ENCODE data around the gene KCNK7.

Gene KCNK7

DNA sequence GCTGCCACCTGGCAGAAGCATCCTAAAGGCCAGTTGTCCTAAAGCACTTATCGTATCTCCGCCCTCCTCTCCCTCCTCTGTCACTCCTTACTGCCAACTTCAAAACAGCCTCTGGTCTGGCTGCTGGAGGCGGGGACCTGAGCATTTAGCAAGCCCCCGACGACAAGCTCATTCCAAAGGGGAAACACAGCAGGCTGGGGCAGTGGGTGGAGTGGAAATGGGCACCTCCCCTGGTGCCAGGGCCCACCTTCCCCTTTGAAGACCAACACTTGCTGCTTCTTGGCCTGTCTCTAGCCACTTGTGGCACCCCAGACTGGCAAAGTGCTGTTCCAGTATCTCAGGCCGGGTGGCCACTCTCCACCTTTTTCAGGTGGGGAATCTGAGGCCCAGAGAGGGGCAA, 14.8 kb upstream of the KCNK7 start:
- no peak for DNase-seq

DNA sequence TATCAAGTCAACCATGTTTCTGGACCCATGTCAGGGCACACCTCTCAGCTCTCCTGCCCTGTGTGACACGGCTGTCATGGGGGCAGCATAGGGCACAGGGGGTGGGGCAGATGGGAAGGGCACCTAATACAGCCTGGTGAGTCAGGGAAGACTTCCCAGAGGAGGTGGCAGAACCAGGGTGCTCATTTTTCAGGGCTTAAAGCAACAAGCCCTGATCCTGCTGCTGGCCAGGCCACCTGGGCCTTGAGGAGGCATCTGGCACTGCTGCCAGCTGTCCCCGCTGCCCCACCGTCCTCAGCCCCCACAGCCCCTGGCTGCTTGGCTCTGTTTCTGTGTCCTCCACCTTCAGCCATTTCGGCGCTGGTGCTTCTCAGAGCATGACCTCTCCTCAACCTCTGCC, 14.1 kb upstream of the KCNK7 start:
- DNase-seq = no peak

DNA sequence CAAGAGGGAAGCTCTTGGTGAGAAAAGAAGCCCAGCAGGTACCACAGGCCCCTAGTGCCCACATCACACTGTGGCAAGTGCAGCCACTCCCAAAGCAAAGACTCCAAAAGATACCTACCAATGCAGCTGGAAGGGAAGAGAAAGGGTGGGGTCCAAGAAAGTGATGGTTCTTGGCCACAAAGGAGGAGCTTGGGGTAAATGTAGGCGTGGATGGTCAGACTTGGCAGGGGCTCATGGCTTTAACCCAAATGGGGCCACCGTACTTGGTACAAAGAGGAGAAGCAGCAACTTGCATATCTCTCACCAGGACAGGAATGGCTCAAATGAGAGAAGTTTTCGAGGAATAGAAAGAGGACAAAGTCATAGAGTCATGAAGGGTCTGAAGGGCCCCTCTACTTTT, 13.6 kb upstream of the KCNK7 start:
- no peak for DNase-seq

DNA sequence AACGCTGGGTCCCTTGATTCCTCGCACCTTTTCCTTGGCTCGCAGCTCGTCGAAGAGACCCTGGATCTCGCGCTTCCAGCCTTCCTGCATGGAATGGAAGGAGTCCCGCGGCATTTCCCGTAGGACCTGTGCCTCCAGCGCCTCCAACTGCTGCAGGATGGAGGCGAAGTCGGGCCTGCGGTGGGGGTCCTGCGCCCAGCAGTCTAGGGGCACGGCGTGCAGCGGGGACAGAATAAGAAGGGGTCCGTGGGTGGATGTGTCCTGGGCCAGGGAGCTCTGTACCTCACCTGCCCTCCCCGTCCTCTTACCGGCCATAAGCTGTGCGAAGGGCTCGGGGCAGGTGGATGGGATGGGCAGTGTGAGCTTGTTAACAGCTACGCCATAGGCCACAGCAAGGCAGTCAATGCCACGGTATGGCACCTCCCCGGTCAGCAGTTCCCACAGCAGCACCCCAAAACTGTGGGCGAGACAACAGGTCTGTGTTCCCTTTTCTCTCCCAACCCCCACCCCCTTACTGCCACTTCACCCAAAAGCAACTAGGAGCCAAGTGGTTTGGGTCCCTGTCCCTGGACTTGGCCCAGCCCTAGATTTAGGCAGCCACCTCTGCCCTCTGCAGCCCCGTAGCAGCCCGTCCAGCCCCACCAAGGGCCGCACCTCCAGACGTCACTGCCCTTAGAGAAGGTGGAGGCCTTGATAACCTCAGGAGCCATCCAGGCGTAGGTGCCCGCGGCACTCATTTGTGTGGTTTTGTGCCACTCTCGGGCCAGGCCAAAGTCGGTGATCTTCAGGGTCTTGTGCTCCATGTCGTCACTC, 12.2 kb upstream of the KCNK7 start:
- no peak for DNase-seq

DNA sequence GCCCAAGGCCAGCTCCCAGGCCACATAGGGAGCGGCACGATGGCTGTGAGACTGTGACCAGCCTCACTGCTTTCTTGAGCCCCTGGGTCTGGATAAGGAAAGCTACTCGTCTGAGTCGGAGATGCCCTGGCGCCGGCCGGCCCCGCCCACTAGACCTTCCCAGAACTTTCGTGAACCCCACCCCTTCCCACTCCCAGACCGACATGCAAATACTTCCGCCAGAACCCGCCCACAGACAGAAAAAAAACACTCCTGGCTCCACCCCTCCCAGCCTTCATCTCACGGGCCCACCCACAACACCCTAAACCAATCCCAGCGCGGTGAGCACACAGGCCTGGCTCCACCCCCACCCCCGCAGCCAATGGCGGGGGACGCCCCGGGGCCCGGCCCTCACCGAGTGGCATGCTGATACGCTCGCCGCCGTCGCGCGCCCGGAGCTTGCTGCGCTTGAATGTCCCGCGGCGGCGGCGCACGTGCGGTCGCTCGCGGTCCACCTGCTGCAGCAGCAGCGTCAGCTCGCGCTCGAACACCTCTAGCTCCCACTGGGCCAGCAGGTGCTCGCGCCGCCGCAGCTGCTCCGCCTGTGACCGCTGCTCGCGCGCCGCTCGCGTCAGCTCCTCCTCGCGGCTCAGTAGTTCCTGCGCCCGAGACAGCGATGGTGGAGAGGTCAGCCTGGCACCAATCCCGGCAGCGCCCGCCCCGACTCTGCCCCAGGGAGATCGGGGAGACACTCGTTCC, 11.4 kb upstream of the KCNK7 start:
- DNase-seq = no peak

DNA sequence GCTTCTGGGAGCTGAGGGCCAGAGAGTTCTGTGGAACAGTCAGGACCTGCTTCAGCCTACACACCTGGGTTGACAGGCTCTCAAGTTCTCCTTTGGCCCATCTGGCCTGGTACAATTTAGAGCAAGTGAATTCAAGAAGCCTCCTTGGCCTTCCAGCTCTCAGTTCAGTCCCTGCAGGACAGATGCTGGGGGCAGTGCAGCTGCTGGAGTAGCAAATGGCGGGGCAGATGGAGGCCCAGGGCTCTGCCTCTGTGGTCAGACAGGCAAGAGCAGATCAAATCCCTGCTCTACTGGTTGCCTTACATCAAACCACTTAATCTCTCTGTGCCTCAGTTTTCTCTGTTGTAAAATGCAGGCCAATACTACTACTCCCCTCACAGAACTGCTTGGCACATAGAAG, 8.7 kb upstream of the KCNK7 start:
- no peak for DNase-seq

DNA sequence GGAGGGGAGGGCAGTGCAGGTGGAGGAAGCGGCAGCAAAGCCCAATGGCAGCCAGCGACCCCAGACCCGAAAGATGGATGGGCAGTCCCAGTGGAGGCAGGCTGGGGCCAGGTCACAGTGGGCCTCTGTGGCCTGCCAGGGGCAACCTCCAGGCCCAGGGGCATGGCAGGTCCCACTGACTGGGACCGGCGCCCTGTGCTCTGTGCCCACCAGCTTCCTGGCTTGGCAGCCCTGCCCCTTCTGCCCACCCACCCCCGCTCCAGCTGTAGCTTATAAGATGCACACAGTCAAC, 4.3 kb upstream of the KCNK7 start:
- no peak for DNase-seq

DNA sequence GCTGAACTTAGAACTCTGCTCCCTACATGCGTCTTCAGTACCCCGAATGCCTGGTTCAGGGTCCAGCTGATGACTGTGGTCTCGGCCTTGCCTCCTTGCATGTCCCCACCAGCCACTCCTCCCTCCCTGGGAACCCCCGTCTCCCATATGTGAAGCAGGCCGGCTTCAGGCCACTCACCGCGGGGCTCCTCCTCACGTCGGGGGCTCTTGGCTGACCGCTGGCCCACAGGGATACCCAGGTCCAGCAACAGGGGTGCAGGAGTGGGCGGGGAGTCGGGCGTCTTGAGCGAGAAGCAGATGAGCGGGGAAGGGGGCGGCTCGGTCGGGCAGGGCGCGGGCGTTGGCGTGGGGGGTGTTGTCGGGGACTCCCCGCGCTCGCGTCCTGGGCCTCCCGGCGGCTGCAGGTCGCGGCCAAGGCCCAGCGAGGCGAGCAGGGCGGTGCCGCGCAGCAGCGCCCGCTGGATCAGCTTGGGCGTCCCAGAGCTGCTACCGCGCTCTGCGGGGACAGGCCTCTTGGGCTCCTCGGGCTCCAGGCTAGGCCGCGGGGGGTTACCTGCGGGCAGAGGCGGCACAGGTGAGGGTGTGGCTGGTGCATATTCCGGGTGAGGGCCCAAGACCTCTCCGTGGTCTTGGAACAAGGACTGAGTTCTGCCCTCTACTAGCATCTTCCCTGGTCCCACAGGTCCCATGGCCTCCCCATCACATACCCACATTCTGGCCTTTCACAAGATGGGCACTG, 3.8 kb upstream of the KCNK7 start:
- no peak for DNase-seq

DNA sequence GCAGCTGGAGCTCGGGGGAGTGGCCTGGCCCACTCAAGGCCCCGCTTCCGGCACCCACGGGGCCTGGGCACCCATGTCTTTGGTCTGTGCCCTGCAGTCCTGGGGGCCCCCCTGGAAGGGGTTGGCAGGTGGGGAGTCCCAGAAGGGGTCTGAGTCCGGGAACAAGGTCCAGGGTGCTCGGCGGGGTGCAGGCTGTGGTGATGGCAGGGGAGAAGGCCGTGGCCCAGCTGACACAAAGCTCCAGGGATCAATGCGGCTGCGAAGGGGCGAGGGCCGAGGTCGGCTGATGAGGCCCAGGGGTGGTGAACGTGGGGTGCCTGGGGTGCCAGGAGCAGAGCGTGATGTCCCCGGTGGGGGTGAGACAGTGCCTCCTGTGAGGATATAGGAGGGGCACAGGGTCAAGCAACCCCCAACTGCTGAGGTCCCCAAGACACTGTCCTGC, 2.7 kb upstream of the KCNK7 start:
- DNase-seq = no peak

DNA sequence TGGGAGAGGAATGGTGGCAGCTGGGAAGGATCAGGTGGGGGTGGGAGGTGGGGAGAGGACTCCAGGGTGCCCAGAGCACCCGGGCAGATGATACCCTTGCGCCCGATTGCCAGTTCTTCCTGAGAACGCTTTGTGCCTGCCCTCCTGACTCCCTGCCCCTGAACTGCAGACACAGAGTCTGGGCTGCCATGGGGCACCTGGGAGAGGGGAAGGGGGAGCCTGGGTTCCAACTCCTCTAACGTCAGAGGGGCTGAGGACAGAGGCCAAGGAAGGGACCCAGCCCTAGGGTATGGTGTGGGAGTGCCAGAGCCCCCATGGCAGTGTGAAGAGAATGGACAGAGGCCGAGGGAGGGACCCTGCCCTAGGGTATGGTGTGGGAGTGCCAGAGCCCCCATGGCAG, 920 bp upstream of the KCNK7 start:
- DNase-seq = no peak

DNA sequence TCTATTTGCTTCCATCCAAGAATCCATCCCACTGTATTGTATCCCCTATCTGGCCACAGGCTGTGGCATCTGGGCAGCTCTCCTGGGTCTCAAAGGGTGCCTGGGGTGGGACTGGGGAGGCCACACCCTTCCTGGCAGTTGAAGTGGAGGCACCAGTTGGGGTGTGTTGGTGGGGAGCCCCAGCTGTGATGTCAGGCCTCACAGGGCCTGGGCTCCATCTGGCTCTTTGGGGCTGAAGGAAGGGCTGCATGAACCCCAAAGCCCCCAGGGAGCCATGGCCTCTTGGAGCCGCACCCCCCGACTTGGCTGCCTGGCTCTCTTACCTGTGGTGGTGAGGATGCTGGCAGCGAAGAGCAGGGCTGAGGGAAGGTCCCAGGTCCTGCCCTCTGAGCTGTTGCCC, 469 bp downstream of the KCNK7 start:
- no peak for DNase-seq

DNA sequence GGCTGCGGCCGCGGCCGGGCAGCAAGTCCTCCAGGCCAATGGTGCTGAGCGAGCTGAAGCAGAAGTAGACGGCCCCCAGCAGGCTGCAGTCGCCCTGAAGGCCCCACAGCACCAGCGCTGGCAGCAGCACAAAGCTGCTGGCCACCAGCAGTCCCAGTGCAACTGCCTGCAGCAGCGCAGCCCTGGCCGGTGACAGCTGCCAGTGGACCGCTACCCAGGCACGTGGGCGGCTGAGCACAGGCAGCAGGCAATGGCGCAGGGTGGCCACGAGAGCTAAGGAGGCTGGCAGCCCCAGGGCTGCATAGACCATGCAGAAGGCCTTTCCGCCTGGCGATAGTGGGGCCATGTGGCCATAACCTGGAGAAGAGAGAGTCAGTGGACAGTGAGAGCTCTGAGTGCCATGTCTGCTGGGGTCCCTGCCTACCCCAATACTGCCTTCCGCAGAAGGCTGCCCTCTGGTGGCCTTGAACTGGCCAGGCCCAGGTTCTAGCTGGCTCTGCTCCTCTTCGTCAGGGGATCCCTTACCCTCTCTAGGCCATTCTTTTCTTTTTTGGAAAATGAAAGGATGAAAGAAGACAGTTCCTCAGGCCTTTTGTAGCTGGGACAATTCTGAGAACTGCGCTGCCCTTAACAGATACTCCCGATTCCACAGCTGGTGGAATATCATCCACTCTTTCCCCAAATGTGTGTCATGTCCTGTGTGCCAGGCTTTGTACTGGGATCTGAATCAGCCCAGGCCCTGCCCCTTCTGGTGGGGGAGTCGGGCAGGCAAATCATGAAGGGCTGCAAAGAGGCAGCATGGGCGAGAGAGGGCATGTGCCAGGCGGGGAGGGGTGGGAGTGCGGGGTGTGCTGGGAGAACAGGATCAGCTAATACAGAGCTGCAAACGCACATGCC, 1.8 kb downstream of the KCNK7 start:
- peak; percentile 51 to 58 for DNase-seq

DNA sequence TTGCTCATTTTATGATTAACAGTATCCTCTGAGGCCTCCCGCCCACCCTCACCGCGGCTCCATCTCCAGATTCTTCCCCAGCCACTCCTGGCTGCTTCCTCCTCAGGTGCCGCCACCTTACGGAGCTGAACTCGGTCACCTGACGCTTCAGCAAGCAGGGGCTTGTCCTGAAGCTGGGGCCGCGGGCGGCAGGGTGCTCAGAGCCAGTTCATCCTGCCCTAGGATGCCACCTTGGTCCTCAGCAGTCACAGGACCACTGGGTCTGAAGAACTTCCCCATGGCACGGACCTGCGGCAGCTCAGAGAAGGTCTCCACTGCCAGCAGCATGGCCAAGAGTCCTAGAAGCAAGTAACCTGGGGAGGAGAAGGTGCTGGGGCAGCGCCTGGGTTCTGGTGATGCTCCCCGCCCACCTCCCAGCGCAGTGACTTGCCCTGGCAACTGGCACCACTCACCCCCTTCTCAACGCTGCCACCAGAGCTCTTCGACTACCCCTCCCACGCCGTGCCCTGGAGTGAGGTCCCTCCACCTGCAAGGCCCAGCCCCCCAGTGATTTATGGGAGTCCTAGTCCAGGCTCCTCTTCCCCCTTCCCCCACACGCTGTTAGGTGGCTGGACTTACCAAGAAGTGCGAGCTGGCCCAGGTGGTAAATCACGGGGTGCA, 2.6 kb downstream of the KCNK7 start:
- DNase-seq = no peak

DNA sequence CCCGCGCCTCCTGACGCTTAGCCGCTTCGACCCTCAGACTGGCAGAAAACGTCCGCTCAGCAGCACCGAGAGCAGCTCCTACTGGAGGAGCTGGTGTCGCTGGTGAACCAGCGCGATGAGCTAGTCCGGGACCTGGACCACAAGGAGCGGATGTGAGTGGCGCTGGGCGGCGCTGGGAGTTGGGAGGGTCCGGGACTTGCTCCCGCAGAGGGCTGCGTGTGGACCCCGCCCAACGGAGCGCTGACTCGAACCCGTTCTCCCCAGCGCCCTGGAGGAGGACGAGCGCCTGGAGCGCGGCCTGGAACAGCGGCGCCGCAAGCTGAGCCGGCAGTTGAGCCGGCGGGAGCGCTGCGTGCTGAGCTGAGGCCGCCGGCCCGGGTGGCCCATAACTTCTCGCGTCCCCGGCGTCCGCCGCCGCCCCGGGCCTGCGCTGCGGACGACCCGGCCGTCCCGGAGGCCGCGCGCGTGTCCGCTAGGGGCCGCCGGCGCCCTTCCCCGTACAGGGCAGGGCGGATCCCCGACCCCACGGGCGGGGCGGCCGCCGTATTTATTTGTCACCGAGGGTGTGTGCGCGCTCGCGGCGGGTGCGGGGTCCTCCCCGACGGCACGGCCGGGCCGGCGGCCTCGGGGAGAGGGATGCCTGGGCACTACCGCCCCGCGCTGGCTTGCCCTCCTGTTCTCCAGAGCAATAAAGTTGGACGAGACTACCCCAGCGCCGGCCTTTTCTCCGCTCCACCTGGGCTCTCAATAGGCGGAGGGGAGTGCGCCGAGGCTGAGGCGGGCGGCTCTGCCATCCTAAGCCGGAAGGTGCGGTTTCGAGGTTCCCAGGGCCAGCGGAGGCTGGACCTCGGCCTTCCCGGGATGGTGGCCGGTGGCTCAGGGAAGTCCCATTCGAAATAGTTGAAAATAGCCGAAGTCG, 3.4 kb downstream of the KCNK7 start:
- no peak for DNase-seq

DNA sequence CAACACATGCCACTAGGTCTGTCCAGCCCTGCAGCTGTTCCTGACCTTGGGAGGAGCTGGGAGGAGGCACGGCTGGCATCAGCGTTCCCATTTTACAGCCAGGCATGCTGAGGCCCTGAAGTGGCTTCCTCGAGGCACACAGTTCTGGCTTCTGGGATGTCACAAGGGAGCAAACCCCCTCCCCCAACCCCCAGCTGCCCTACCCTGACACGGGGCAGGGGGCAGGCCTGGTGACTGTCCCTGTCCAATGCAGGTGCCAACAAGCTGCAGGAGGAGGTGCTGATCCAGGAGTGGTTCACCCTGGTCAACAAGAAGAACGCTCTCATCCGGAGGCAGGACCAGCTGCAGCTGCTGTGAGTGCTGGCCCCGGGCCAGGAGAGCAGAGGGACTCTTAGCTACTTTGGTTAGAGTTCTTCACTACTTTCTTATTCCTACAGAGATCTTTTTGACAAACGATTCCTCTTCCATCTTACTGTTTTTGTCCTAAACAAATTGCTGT, 5.3 kb downstream of the KCNK7 start:
- DNase-seq = no peak

DNA sequence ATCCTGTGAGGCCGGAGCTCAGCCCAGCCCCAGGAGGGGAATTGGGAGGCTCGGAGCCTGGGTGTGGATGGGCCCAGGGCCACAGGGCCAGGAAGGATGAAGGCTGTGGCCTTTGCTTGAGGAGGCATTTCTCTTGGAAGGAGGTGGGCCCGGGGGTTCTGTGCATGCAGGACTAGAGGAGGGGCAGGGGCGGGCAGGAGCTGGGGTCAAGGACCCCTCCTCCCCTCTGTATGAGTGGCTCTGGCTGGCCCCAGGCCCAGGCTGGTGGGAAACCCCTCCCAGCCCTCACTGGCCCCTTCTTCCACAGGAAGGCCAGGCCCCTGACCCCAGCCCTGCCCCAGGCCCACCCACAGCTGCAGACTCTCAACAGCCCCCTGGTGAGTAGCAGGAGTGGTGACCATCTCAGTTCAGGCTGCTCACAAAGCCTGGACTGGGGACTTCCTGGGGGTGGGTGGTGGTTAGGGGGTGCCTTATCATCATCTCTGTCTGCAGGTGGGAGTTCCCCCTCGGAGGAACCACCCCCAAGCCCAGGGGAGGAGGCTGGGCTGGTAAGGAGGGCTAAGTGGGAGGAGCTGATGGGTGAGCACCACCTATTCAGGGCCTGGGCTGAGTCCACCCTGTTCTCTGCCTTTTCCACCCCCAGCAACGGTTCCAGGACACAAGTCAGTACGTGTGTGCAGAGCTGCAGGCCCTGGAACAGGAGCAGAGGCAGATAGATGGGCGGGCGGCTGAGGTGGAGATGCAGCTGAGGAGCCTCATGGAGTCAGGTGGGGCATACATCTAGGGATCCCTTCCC, 6.0 kb downstream of the KCNK7 start:
- DNase-seq = no peak

DNA sequence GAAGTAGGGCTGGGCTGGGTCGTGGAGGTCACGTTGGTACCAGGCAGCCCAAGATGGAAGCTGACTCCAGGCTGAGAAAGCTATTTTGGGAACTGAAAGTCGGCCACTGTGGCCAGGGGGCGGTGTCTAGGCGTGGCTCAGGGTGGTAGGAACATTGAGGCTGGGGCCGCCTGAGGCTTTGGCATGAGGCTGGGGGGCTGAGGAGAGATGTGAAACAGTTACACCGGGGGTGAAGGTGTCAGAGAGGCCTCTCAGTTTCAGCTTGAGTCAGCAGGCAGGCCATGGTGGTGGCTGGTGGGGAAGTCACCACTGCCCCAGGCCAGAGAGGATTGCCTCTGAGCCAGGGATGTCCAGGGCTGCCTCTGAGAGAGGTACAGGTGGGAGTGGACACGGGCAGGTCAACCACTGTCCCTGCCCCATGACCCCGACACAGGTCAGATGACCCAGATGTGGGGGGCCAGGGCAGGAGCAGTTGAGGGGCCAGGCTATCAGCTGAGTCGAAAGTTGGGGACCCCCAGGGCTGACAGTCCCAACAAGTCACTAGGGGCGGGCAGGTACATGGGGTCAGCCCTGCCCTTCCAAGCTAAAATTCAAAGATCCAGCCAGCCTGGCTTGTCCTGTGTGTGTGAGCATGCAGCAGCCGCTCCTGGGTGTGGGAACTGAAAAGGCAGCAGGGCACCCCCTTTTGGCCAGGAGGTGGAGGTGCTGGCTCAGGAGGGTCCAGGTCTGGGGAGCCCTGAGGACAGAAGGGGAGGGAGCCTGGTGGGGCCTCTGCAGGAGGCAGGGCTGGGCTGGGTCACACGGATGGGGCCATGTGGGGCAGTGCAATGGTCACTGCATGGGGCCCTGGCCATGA, 7.2 kb downstream of the KCNK7 start:
- peak; percentile 76 to 79 for DNase-seq

DNA sequence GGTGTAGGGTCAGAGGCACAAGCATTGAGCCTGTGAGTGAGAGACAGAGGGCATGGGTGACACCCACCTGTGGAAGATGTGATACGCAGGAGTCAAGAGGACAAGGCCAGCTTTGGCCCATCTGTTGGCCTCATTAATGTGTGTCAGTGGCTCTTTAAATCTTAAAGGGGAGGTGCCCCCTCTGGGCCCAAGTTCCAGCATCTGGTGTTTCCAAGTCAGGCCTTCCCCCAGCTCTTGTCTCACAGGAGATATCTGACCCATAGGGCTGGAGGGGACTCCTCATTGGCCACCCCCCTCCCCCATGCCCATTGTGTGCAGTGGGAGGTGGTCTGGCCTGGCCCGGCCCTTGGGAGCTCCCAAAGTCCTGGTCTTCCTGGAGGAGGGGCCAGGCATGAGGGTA, 8.9 kb downstream of the KCNK7 start:
- no peak for DNase-seq

DNA sequence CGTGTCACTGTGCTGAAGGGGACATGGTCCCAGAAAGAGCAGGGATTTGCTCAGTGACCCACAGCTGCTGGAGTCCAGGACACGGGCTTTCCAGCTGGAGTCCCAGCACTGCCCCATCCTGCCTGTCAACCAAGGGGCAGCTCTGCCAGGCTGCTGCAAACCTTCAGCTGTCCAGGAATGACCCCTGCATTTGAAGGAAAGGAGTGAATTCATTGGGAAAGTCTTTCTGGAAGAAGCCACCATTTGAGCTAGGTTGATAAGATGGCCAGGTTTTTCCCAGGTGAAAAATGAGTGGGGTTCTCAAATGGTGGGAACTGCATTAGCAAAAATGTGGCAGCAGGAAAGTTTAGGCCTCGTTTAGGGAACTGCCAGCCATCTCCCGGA, 9.4 kb downstream of the KCNK7 start:
- no peak for DNase-seq

Data from stimulated activated CD4-positive, alpha-beta T cell treated with anti-CD3 and anti-CD28 coated beads, Interleukin-2, amount 100 ng/mL, for 24 hours (primary cell).